SK-N-SH treated with all-trans-retinoic acid at 6 μM for 48 hours (cell line): ENCODE measurements around the gene FRMD4A.
A peak's percentile ranks its signal among the peaks of the same experiment; 100 is the strongest.

Experiments
- ATAC-seq: fragments of 200-7000 bp; cut with Tn5 transposase; 3 replicates; pipeline ENCODE4 v1.9.1; 2020; ENCODE audit warnings: mild to moderate bottlenecking, moderate library complexity
- ARNTL ChIP-seq: fragments of 450-650 bp; formaldehyde crosslinking; IDR thresholded peaks from 2 replicates; pipeline ENCODE4 v1.5.0; 2020; ENCODE audit warnings: low read depth, mild to moderate bottlenecking, moderate library complexity, borderline replicate concordance
- BACH2 ChIP-seq: fragments of 250-450 bp; sonication (Bioruptor Pico); IDR thresholded peaks from 2 replicates; pipeline ENCODE4 v1.9.0; 2021; ENCODE audit warnings: mild to moderate bottlenecking, borderline replicate concordance
- CREB5 ChIP-seq: fragments of 250-450 bp; sonication (Bioruptor Pico); IDR thresholded peaks from 2 replicates; pipeline ENCODE4 v1.5.1; 2020; ENCODE audit warnings: low read depth, mild to moderate bottlenecking, moderate library complexity
- CSDC2 ChIP-seq: fragments of 250-450 bp; sonication (Bioruptor Pico); IDR thresholded peaks from 2 replicates; pipeline ENCODE4 v1.5.0; 2020; ENCODE audit warnings: mild to moderate bottlenecking, moderate library complexity
- CSRNP3 ChIP-seq: fragments of 250-450 bp; sonication (Bioruptor Pico); IDR thresholded peaks from 2 replicates; pipeline ENCODE4 v1.5.1; 2021; ENCODE audit warnings: mild to moderate bottlenecking, moderate library complexity
- ESRRG ChIP-seq: fragments of 250-450 bp; sonication (Bioruptor Pico); IDR thresholded peaks from 2 replicates; pipeline ENCODE4 v1.6.1; 2021; ENCODE audit warnings: mild to moderate bottlenecking
- GLIS3 ChIP-seq: fragments of 250-450 bp; sonication (Bioruptor Pico); IDR thresholded peaks from 2 replicates; pipeline ENCODE4 v1.5.0; 2020; ENCODE audit warnings: mild to moderate bottlenecking, moderate library complexity
- ISL1 ChIP-seq: fragments of 250-450 bp; sonication (Bioruptor Pico); IDR thresholded peaks from 2 replicates; pipeline ENCODE4 v2.1.2; 2022; ENCODE audit warnings: mild to moderate bottlenecking, moderate library complexity
- OSR1 ChIP-seq: fragments of 250-450 bp; sonication (Bioruptor Pico); IDR thresholded peaks from 2 replicates; pipeline ENCODE4 v1.8.0; 2022; ENCODE audit warnings: moderate library complexity, mild to moderate bottlenecking, inconsistent platforms
- PATZ1 ChIP-seq: fragments of 250-450 bp; sonication (Bioruptor Pico); IDR thresholded peaks from 2 replicates; pipeline ENCODE4 v1.8.0; 2020; ENCODE audit warnings: mild to moderate bottlenecking, moderate library complexity, borderline replicate concordance
- PPARA ChIP-seq: fragments of 250-450 bp; sonication (Bioruptor Pico); IDR thresholded peaks from 2 replicates; pipeline ENCODE4 v1.5.0; 2020; ENCODE audit warnings: mild to moderate bottlenecking, borderline replicate concordance
- RARB ChIP-seq: fragments of 250-450 bp; sonication (Bioruptor Pico); IDR thresholded peaks from 2 replicates; pipeline ENCODE4 v1.8.0; 2021; ENCODE audit warnings: mild to moderate bottlenecking, moderate library complexity
- SNAI2 ChIP-seq: fragments of 250-450 bp; sonication (Bioruptor Pico); IDR thresholded peaks from 2 replicates; pipeline ENCODE4 v1.5.0; 2020; ENCODE audit warnings: mild to moderate bottlenecking, moderate library complexity
- TOX ChIP-seq: fragments of 250-450 bp; sonication (Bioruptor Pico); IDR thresholded peaks from 2 replicates; pipeline ENCODE4 v1.8.0; 2021; ENCODE audit warnings: mild to moderate bottlenecking, moderate library complexity, borderline replicate concordance
- TSHZ2 ChIP-seq: fragments of 250-450 bp; sonication (Bioruptor Pico); IDR thresholded peaks from 2 replicates; pipeline ENCODE4 v1.5.0; 2020; ENCODE audit warnings: mild to moderate bottlenecking, moderate library complexity
- ZC3H10 ChIP-seq: fragments of 250-450 bp; sonication (Bioruptor Pico); IDR thresholded peaks from 2 replicates; pipeline ENCODE4 v1.5.1; 2021; ENCODE audit warnings: mild to moderate bottlenecking, moderate library complexity
- ZFP3 ChIP-seq: fragments of 250-450 bp; sonication (Bioruptor Pico); IDR thresholded peaks from 2 replicates; pipeline ENCODE4 v1.5.0; 2020; ENCODE audit warnings: mild to moderate bottlenecking, moderate library complexity
- ZNF565 ChIP-seq: fragments of 450-650 bp; formaldehyde crosslinking; conservative IDR thresholded peaks from 2 replicates; pipeline ENCODE4 v1.5.0; 2020; ENCODE audit warnings: low read depth, mild to moderate bottlenecking, moderate library complexity
- ZNF70 ChIP-seq: fragments of 450-650 bp; formaldehyde crosslinking; IDR thresholded peaks from 2 replicates; pipeline ENCODE4 v1.5.0; 2020; ENCODE audit warnings: mild to moderate bottlenecking, moderate library complexity
- ZNF8 ChIP-seq: fragments of 450-650 bp; formaldehyde crosslinking; IDR thresholded peaks from 2 replicates; pipeline ENCODE4 v1.5.0; 2020; ENCODE audit warnings: mild to moderate bottlenecking, moderate library complexity
- TF ChIP-seq, protein P1 (sequence below): fragments of 250-450 bp; sonication (Bioruptor Pico); IDR thresholded peaks from 2 replicates; pipeline ENCODE4 v1.8.0; 2021; ENCODE audit warnings: low read depth, mild to moderate bottlenecking, moderate library complexity, borderline replicate concordance

The FRMD4A gene

GRCh38 chr10:13969118-13969791, 361.5 kb downstream of the FRMD4A start:
- TF ChIP-seq ZC3H10: no peak
- TF ChIP-seq PATZ1 (CRISPR knock-in tag): no peak
- TF ChIP-seq TOX (CRISPR knock-in tag): no peak
- TF ChIP-seq ZFP3 (CRISPR knock-in tag): no peak
- no peak for TF ChIP-seq CSRNP3 (CRISPR knock-in tag)
- TF ChIP-seq PPARA (CRISPR knock-in tag): no peak
- no peak for ATAC-seq

- TF ChIP-seq BACH2 (CRISPR knock-in tag): no peak
- TF ChIP-seq TSHZ2 (CRISPR knock-in tag): no peak
- no peak for TF ChIP-seq ZC3H10
- no peak for TF ChIP-seq ESRRG (CRISPR knock-in tag)
- no peak for TF ChIP-seq SNAI2
- TF ChIP-seq ZNF8 (CRISPR knock-in tag): no peak
- no peak for TF ChIP-seq ZNF565
- TF ChIP-seq CSRNP3 (CRISPR knock-in tag): no peak
- TF ChIP-seq PPARA (CRISPR knock-in tag): no peak
- TF ChIP-seq ZNF70: no peak
- TF ChIP-seq OSR1 (CRISPR knock-in tag): no peak
- TF ChIP-seq GLIS3 (CRISPR knock-in tag): no peak
- no peak for TF ChIP-seq PATZ1 (CRISPR knock-in tag)
- TF ChIP-seq RARB (CRISPR knock-in tag): no peak
- TF ChIP-seq ZFP3 (CRISPR knock-in tag): no peak
- TF ChIP-seq CSDC2 (CRISPR knock-in tag): no peak
- no peak for TF ChIP-seq ARNTL (CRISPR knock-in tag)
- no peak for TF ChIP-seq TOX (CRISPR knock-in tag)
- no peak for ATAC-seq
These were observed 368.9 kb downstream of the FRMD4A start for GRCh38 chr10:13961853-13962252.

- peak; percentile 96 for ATAC-seq
- no peak for TF ChIP-seq ZNF70
- TF ChIP-seq ISL1: peak; percentile 74
- TF ChIP-seq, protein P1, sequence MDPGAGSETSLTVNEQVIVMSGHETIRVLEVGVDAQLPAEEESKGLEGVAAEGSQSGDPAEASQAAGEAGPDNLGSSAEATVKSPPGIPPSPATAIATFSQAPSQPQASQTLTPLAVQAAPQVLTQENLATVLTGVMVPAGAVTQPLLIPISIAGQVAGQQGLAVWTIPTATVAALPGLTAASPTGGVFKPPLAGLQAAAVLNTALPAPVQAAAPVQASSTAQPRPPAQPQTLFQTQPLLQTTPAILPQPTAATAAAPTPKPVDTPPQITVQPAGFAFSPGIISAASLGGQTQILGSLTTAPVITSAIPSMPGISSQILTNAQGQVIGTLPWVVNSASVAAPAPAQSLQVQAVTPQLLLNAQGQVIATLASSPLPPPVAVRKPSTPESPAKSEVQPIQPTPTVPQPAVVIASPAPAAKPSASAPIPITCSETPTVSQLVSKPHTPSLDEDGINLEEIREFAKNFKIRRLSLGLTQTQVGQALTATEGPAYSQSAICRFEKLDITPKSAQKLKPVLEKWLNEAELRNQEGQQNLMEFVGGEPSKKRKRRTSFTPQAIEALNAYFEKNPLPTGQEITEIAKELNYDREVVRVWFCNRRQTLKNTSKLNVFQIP: no peak
- TF ChIP-seq BACH2 (CRISPR knock-in tag): no peak
- TF ChIP-seq ZFP3 (CRISPR knock-in tag): 0 out of 2 replicates have a peak, but pooled peaks have one; percentile 45
- TF ChIP-seq CREB5 (CRISPR knock-in tag): peak; percentile 76
These were observed 369.6 kb downstream of the FRMD4A start for GRCh38 chr10:13961097-13961496.
